ENCODE measurements around the gene CORIN.

GRCh38 chr4:47654972-47655693 lies 182.7 kb downstream of the CORIN start:
- TF ChIP-seq, protein P1, sequence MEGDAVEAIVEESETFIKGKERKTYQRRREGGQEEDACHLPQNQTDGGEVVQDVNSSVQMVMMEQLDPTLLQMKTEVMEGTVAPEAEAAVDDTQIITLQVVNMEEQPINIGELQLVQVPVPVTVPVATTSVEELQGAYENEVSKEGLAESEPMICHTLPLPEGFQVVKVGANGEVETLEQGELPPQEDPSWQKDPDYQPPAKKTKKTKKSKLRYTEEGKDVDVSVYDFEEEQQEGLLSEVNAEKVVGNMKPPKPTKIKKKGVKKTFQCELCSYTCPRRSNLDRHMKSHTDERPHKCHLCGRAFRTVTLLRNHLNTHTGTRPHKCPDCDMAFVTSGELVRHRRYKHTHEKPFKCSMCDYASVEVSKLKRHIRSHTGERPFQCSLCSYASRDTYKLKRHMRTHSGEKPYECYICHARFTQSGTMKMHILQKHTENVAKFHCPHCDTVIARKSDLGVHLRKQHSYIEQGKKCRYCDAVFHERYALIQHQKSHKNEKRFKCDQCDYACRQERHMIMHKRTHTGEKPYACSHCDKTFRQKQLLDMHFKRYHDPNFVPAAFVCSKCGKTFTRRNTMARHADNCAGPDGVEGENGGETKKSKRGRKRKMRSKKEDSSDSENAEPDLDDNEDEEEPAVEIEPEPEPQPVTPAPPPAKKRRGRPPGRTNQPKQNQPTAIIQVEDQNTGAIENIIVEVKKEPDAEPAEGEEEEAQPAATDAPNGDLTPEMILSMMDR (IDR thresholded peaks at IDR 0.05) = no peak
- no peak for TF ChIP-seq POLR2A (IDR thresholded peaks at IDR 0.05)
